T-cell (primary cell): ENCODE results near the gene ERGIC1. TPM values are rescaled to one million over a fixed set of nuclear protein-coding genes. Genes with fewer than 3 reads are reported as not detected.

Experiments
- ATAC-seq, 4 experiments: fragments of 200-7000 bp in 3 of 4; fragments of 150-1000 bp in 1 of 4; cut with Tn5 transposase; replicated peaks in 1 of 4; 1 replicate in 3 of 4; 2 replicates in 1 of 4; pipeline ENCODE4 v1.10.0; 2021; ENCODE audit warnings: moderate library complexity in 3 of 4, mild to moderate bottlenecking in 2 of 4, moderate number of reproducible peaks in 1 of 4
- CTCF ChIA-PET, 2 donors: fragments of 300-600 bp; sonication (Branson Sonifier 250); formaldehyde crosslinking; loops; one replicate each; lab custom pipeline; 2022; ENCODE audit warnings: antibody characterized with exemption in 2 of 2; lab: Charles Lee
- POLR2A ChIA-PET, 2 donors: fragments of 300-600 bp; sonication (Branson Sonifier 250); formaldehyde crosslinking; loops; one replicate each; lab custom pipeline; 2022; ENCODE audit warnings: antibody characterized with exemption in 2 of 2; lab: Charles Lee
- DNase-seq, 35 experiments: peaks; one replicate each; pipeline versions ENCODE4 v3.0.0 to v3.0.0-alpha.2; 2013 to 2023
- H3K27ac ChIP-seq: one replicate; pipeline ENCODE4 v1.5.1; 2013; ENCODE audit warnings: low read length
- H3K27me3 ChIP-seq, 2 experiments: replicated peaks in 1 of 2; 1 replicate in 1 of 2; 2 replicates in 1 of 2; pipeline versions ENCODE4 v1.6.1 to v1.7.0; 2013; ENCODE audit warnings: low read length in 1 of 2, mixed read lengths in 1 of 2; ENCODE audit not compliant: control insufficient read depth in 2 of 2, insufficient read depth in 2 of 2; ENCODE audit errors: extremely low read depth in 1 of 2
- H3K36me3 ChIP-seq, 2 donors: 1 replicate in 1 of 2; 2 replicates in 1 of 2; pipeline versions ENCODE4 v1.6.1 to v1.7.0; 2013; ENCODE audit warnings: low read length in 1 of 2; ENCODE audit not compliant: control insufficient read depth in 2 of 2, insufficient read depth in 1 of 2; ENCODE audit errors: extremely low read depth in 1 of 2
- H3K4me1 ChIP-seq, 2 experiments: 1 replicate in 1 of 2; 2 replicates in 1 of 2; pipeline versions ENCODE4 v1.6.1 to v1.7.0; 2013; ENCODE audit warnings: low read length in 2 of 2, mixed read lengths in 1 of 2; ENCODE audit not compliant: insufficient read depth in 2 of 2, control insufficient read depth in 1 of 2; ENCODE audit errors: extremely low read depth in 1 of 2
- H3K4me3 ChIP-seq, 2 donors: 1 replicate in 1 of 2; 2 replicates in 1 of 2; pipeline versions ENCODE4 v1.5.1 to v1.7.0; 2013; ENCODE audit warnings: mild to moderate bottlenecking in 2 of 2, low read length in 1 of 2, moderate library complexity in 1 of 2; ENCODE audit not compliant: control insufficient read depth in 1 of 2; ENCODE audit errors: extremely low read depth in 1 of 2
- H3K9me3 ChIP-seq: 2 replicates; pipeline ENCODE4 v1.7.0; 2013
- H3K27ac Mint-ChIP-seq, 2 donors: one replicate each; pipeline ENCODE4 v1.8.0; 2020 to 2021; ENCODE audit warnings: mild to moderate bottlenecking in 2 of 2, mixed read lengths in 2 of 2
- H3K27me3 Mint-ChIP-seq, 2 donors: one replicate each; pipeline ENCODE4 v1.8.0; 2021 to 2022; ENCODE audit warnings: mixed read lengths in 2 of 2
- H3K36me3 Mint-ChIP-seq: one replicate; pipeline ENCODE4 v1.8.0; 2021; ENCODE audit warnings: mixed read lengths
- H3K4me1 Mint-ChIP-seq, 3 donors: one replicate each; pipeline ENCODE4 v1.8.0; 2020 to 2022; ENCODE audit warnings: mixed read lengths in 3 of 3, mild to moderate bottlenecking in 1 of 3
- H3K4me3 Mint-ChIP-seq, 3 donors: one replicate each; pipeline ENCODE4 v1.8.0; 2020 to 2022; ENCODE audit warnings: mild to moderate bottlenecking in 3 of 3, mixed read lengths in 3 of 3, moderate library complexity in 3 of 3
- H3K9me3 Mint-ChIP-seq, 3 donors: one replicate each; pipeline ENCODE4 v1.8.0; 2020 to 2022; ENCODE audit warnings: mixed read lengths in 3 of 3
- WGBS: methylation state at CpG from one replicate; pipeline ENCODE4 v1.1.5; 2013; ENCODE audit warnings: missing lambda C conversion rate; ENCODE audit not compliant: insufficient coverage; 5-methylcytosine and 5-hydroxymethylcytosine counted together
- total RNA-seq, 35 experiments: library from RNA in 6 of 35; stranded (reverse) in 6 of 35; fragments of 120-200 nt in 1 of 35; gene quantifications; one replicate each; pipeline versions ENCODE4 v1.2.1 to v1.2.4 and lab custom pipeline; 2013 to 2026

Gene ERGIC1
- total RNA-seq, 5 donors from 2014 or later (not counting 1 experiment from before 2014, with no cell fraction given): 45.5 to 67.7 (median 46.8) TPM

- ATAC-seq (no peak), DNase-seq (no peak)
- no peaks in the 10 kb centered on the region for H3K9me3 ChIP-seq
- no peaks in the 10 kb centered on the region for H3K4me1 ChIP-seq
- peaks cover 0 to 38% of the 10 kb centered on the region in 2 donors for H3K36me3 ChIP-seq
- no peak overlapping the region for H3K27ac ChIP-seq
- H3K27me3 ChIP-seq: no peaks in the 10 kb centered on the region
- H3K27ac Mint-ChIP-seq: no peak overlapping the region
- H3K27me3 Mint-ChIP-seq: no peaks in the 10 kb centered on the region
- POLR2A ChIA-PET: no interaction called here
- 88% methylated on average over 5 of the region's 6 CpGs for WGBS
- CTCF ChIA-PET: no interaction called here
- H3K4me3 Mint-ChIP-seq: no peak overlapping the region
- no peak overlapping the region for H3K4me3 ChIP-seq
- H3K36me3 Mint-ChIP-seq: peaks cover 27% of the 10 kb centered on the region
- H3K9me3 Mint-ChIP-seq: no peaks in the 10 kb centered on the region
- peaks cover 0 to 4% (median 0%) of the 10 kb centered on the region in 3 donors for H3K4me1 Mint-ChIP-seq
These were observed 56.6 kb downstream of the ERGIC1 start for GRCh38 chr5:172890659-172891058.

- H3K27me3 ChIP-seq: no peaks in the 10 kb centered on the region
- Mint-ChIP-seq H3K27ac (no peak overlapping the region), H3K27me3 (no peaks in the 10 kb centered on the region), H3K36me3 (peaks cover 30% of the 10 kb centered on the region), H3K9me3 (no peaks in the 10 kb centered on the region), H3K4me1 (peaks cover 2 to 7% (median 4%) of the 10 kb centered on the region in 3 donors), H3K4me3 (no peak overlapping the region)
- H3K4me1 ChIP-seq: no peaks in the 10 kb centered on the region
- no peak overlapping the region for H3K4me3 ChIP-seq
- H3K36me3 ChIP-seq: peaks cover 5 to 45% of the 10 kb centered on the region in 2 donors
- WGBS: 100% methylated on average over 2 of the region's 7 CpGs
- ChIA-PET CTCF (no interaction called here), POLR2A (interaction anchor here in 1 of 2 donors (0.7 kb wide), 1 partner anchor 120 kb away, joined by 5 read pairs; no protein-coding TSS in a partner anchor)
- ATAC-seq (no peak), DNase-seq (no peak)
- no peaks in the 10 kb centered on the region for H3K9me3 ChIP-seq
- no peak overlapping the region for H3K27ac ChIP-seq
These were observed 57.8 kb downstream of the ERGIC1 start for GRCh38 chr5:172891716-172892421.

GRCh38 chr5:172892713-172893112, 58.7 kb downstream of the ERGIC1 start:
- Mint-ChIP-seq H3K36me3 (peaks cover 29% of the 10 kb centered on the region), H3K27me3 (no peaks in the 10 kb centered on the region), H3K27ac (no peak overlapping the region), H3K4me3 (no peak overlapping the region), H3K9me3 (no peaks in the 10 kb centered on the region), H3K4me1 (peaks cover 7 to 10% (median 8%) of the 10 kb centered on the region in 3 donors)
- H3K36me3 ChIP-seq: peaks cover 5 to 46% of the 10 kb centered on the region in 2 donors
- H3K4me1 ChIP-seq: no peaks in the 10 kb centered on the region
- 82% methylated on average over 2 of the region's 7 CpGs for WGBS
- H3K27me3 ChIP-seq: no peaks in the 10 kb centered on the region
- no peak overlapping the region for H3K27ac ChIP-seq
- POLR2A ChIA-PET: no interaction called here
- CTCF ChIA-PET: no interaction called here
- no peak overlapping the region for H3K4me3 ChIP-seq
- no peak for ATAC-seq
- H3K9me3 ChIP-seq: no peaks in the 10 kb centered on the region
- no peak for DNase-seq

- Mint-ChIP-seq H3K27ac (no peak overlapping the region), H3K4me1 (peaks cover 7 to 12% (median 10%) of the 10 kb centered on the region in 3 donors), H3K27me3 (no peaks in the 10 kb centered on the region), H3K4me3 (no peak overlapping the region), H3K9me3 (no peaks in the 10 kb centered on the region), H3K36me3 (peaks cover 29% of the 10 kb centered on the region)
- Histone ChIP-seq H3K36me3 (peaks cover 14 to 53% of the 10 kb centered on the region in 2 donors), H3K9me3 (no peaks in the 10 kb centered on the region), H3K4me3 (no peak overlapping the region), H3K4me1 (no peaks in the 10 kb centered on the region), H3K27ac (no peak overlapping the region), H3K27me3 (no peaks in the 10 kb centered on the region)
- CTCF ChIA-PET: interaction anchor here in 1 of 2 donors (0.6 kb wide), 1 partner anchor 123 kb away, joined by 3 read pairs; no protein-coding TSS in a partner anchor
- no peak for ATAC-seq
- WGBS: 92% methylated on average over 2 of the region's 7 CpGs
- DNase-seq: no peak
- POLR2A ChIA-PET: no interaction called here
These were observed 60.8 kb downstream of the ERGIC1 start for GRCh38 chr5:172894767-172895388.

- CTCF ChIA-PET: no interaction called here
- DNase-seq: no peak
- Histone ChIP-seq H3K4me3 (no peak overlapping the region), H3K27me3 (no peaks in the 10 kb centered on the region), H3K4me1 (no peaks in the 10 kb centered on the region), H3K36me3 (peaks cover 20 to 51% of the 10 kb centered on the region in 2 donors), H3K9me3 (no peaks in the 10 kb centered on the region), H3K27ac (no peak overlapping the region)
- H3K27ac Mint-ChIP-seq: no peak overlapping the region
- no peaks in the 10 kb centered on the region for H3K9me3 Mint-ChIP-seq
- 91% methylated on average over 3 of the region's 4 CpGs for WGBS
- H3K4me1 Mint-ChIP-seq: peaks cover 7 to 12% (median 10%) of the 10 kb centered on the region in 3 donors
- no peak overlapping the region for H3K4me3 Mint-ChIP-seq
- no peak for ATAC-seq
- peaks cover 32% of the 10 kb centered on the region for H3K36me3 Mint-ChIP-seq
- no peaks in the 10 kb centered on the region for H3K27me3 Mint-ChIP-seq
- POLR2A ChIA-PET: no interaction called here
These were observed 61.5 kb downstream of the ERGIC1 start for GRCh38 chr5:172895549-172895948.

- ChIA-PET CTCF (no interaction called here), POLR2A (no interaction called here)
- WGBS: 91% methylated on average over 6 of the region's 7 CpGs
- Mint-ChIP-seq H3K27me3 (no peaks in the 10 kb centered on the region), H3K4me3 (no peak overlapping the region), H3K9me3 (no peaks in the 10 kb centered on the region), H3K27ac (no peak overlapping the region), H3K4me1 (peaks cover 7 to 12% (median 10%) of the 10 kb centered on the region in 3 donors), H3K36me3 (peaks cover 36% of the 10 kb centered on the region)
- Histone ChIP-seq H3K4me3 (no peak overlapping the region), H3K27ac (no peak overlapping the region), H3K9me3 (no peaks in the 10 kb centered on the region), H3K27me3 (no peaks in the 10 kb centered on the region), H3K36me3 (peaks cover 20 to 48% of the 10 kb centered on the region in 2 donors), H3K4me1 (no peaks in the 10 kb centered on the region)
- DNase-seq (no peak), ATAC-seq (no peak)
These were observed 62.4 kb downstream of the ERGIC1 start for GRCh38 chr5:172896465-172896864.
